Neuronal stem cell (in vitro differentiated cells): ENCODE results near the gene OSER1.

Experiments used
- DNase-seq: peaks from one replicate; pipeline ENCODE4 v3.0.0-alpha.2; 2013; ENCODE audit warnings: low spot score
- H2AFZ ChIP-seq: one replicate; pipeline ENCODE4 v1.6.1; 2013; ENCODE audit warnings: mild to moderate bottlenecking, low read length, inconsistent platforms
- H2AK5ac ChIP-seq: 2 replicates; pipeline ENCODE4 v1.6.1; 2013; ENCODE audit warnings: low read depth, mild to moderate bottlenecking, inconsistent platforms, low read length, moderate library complexity, mixed read lengths
- H2BK120ac ChIP-seq: 2 replicates; pipeline ENCODE4 v1.6.1; 2013; ENCODE audit warnings: low read depth, mild to moderate bottlenecking, inconsistent platforms, low read length, moderate library complexity, mixed read lengths
- H2BK12ac ChIP-seq: one replicate; pipeline ENCODE4 v1.6.1; 2013; ENCODE audit warnings: low read length, inconsistent platforms
- H2BK15ac ChIP-seq: 2 replicates; pipeline ENCODE4 v1.6.1; 2013; ENCODE audit warnings: mild to moderate bottlenecking, low read length, inconsistent platforms, mixed read lengths
- H2BK5ac ChIP-seq: one replicate; pipeline ENCODE4 v1.6.1; 2013; ENCODE audit warnings: inconsistent platforms, mild to moderate bottlenecking, low read length, moderate library complexity
- H3K14ac ChIP-seq: one replicate; pipeline ENCODE4 v1.6.1; 2013; ENCODE audit warnings: low read length, inconsistent platforms
- H3K18ac ChIP-seq: 2 replicates; pipeline ENCODE4 v1.6.1; 2013; ENCODE audit warnings: low read length, inconsistent platforms
- H3K23ac ChIP-seq: 2 replicates; pipeline ENCODE4 v1.6.1; 2013; ENCODE audit warnings: low read depth, mild to moderate bottlenecking, mixed read lengths, low read length, inconsistent platforms; ENCODE audit not compliant: poor library complexity
- H3K27ac ChIP-seq: replicated peaks from 3 replicates; pipeline ENCODE4 v1.5.1; 2013; ENCODE audit warnings: low read length, inconsistent platforms
- H3K27me3 ChIP-seq, 3 experiments: 2 replicates each; pipeline ENCODE4 v1.6.1; 2013; ENCODE audit warnings: low read length in 3 of 3, mild to moderate bottlenecking in 2 of 3, inconsistent platforms in 1 of 3, low read depth in 1 of 3, mixed read lengths in 1 of 3, moderate library complexity in 1 of 3; ENCODE audit not compliant: control insufficient read depth in 3 of 3, insufficient read depth in 3 of 3
- H3K36me3 ChIP-seq, 2 donors: replicated peaks in 1 of 2; 2 replicates each; pipeline ENCODE4 v1.6.1; 2013; ENCODE audit warnings: low read length in 2 of 2; ENCODE audit not compliant: control insufficient read depth in 2 of 2, insufficient read depth in 2 of 2
- H3K4ac ChIP-seq: 2 replicates; pipeline ENCODE4 v1.6.1; 2013; ENCODE audit warnings: inconsistent platforms, mild to moderate bottlenecking, low read length, moderate library complexity
- H3K4me1 ChIP-seq, 2 donors: 1 replicate in 1 of 2; 2 replicates in 1 of 2; pipeline ENCODE4 v1.6.1; 2013; ENCODE audit warnings: low read length in 2 of 2, low read depth in 1 of 2; ENCODE audit not compliant: control insufficient read depth in 2 of 2, insufficient read depth in 1 of 2
- H3K4me2 ChIP-seq: one replicate; pipeline ENCODE4 v1.6.1; 2013; ENCODE audit warnings: mild to moderate bottlenecking, low read length, inconsistent platforms; ENCODE audit not compliant: insufficient read depth, poor library complexity, severe bottlenecking
- H3K4me3 ChIP-seq, 2 donors: 2 replicates each; pipeline ENCODE4 v1.5.1; 2013; ENCODE audit warnings: low read length in 2 of 2, mild to moderate bottlenecking in 2 of 2, inconsistent platforms in 1 of 2, moderate library complexity in 1 of 2
- H3K79me1 ChIP-seq: one replicate; pipeline ENCODE4 v1.6.1; 2013; ENCODE audit warnings: low read depth, mild to moderate bottlenecking, inconsistent platforms, low read length, moderate library complexity
- H3K9ac ChIP-seq: one replicate; pipeline ENCODE4 v1.6.1; 2013; ENCODE audit warnings: mild to moderate bottlenecking, low read depth, low read length, inconsistent platforms; ENCODE audit not compliant: poor library complexity
- H3K9me3 ChIP-seq, 2 donors: replicated peaks in 1 of 2; 2 replicates each; pipeline versions ENCODE3 to v1.6.1; 2013; ENCODE audit warnings: low read length in 2 of 2, mild to moderate bottlenecking in 2 of 2, inconsistent platforms in 1 of 2, low read depth in 1 of 2, mixed read lengths in 1 of 2, moderate library complexity in 1 of 2; ENCODE audit not compliant: control insufficient read depth in 2 of 2, insufficient read depth in 1 of 2
- H4K8ac ChIP-seq: one replicate; pipeline ENCODE4 v1.6.1; 2013; ENCODE audit warnings: low read depth, mild to moderate bottlenecking, inconsistent platforms, low read length, moderate library complexity
- H4K91ac ChIP-seq: one replicate; pipeline ENCODE4 v1.6.1; 2013; ENCODE audit warnings: low read length, low read depth, mild to moderate bottlenecking, inconsistent platforms; ENCODE audit not compliant: poor library complexity
- WGBS, 2 donors: extraction: QIAGEN DNeasy Blood & Tissue Kit; methylation state at CpG; one replicate each; pipeline ENCODE4 v1.1.7; 2013; ENCODE audit warnings: missing lambda C conversion rate in 2 of 2, mixed read lengths in 1 of 2; ENCODE audit not compliant: insufficient read length in 2 of 2, insufficient replicate concordance in 1 of 2; ENCODE audit errors: extremely low coverage in 2 of 2; 5-methylcytosine and 5-hydroxymethylcytosine counted together

The OSER1 gene

DNA sequence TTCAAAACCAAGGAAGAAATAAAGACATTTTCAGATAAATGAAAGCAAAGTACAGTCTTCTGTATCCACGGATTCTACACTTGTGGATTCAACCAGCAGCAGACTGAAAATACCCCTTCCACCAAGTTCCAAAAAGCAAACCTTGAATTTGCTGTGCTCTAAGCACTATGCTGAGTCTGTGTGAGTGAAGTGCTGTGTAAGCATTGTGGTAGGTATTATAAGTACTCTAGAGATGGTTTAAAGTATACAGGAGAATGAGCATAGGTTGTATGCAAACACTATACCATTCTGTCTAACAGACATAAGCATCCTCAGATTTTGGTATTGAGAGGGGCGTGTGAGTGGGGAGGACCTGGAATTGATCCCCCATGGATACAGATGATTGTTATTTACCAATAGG, 9.6 kb downstream of the OSER1 start:
- Histone ChIP-seq H3K27ac (no peak overlapping the region), H3K14ac (no peak overlapping the region), H2BK5ac (no peak overlapping the region), H3K4me1 (no peaks in the 10 kb centered on the region), H3K79me1 (no peaks in the 10 kb centered on the region), H2BK120ac (no peak overlapping the region), H2BK15ac (no peak overlapping the region), H3K23ac (no peak overlapping the region), H4K91ac (no peak overlapping the region), H2AK5ac (no peak overlapping the region), H2AFZ (no peak overlapping the region), H3K9me3 (no peaks in the 10 kb centered on the region), H3K9ac (no peak overlapping the region), H3K18ac (no peak overlapping the region), H3K4me2 (no peak overlapping the region), H3K4me3 (no peak overlapping the region), H4K8ac (no peak overlapping the region), H3K27me3 (no peaks in the 10 kb centered on the region), H2BK12ac (no peak overlapping the region), H3K36me3 (peaks cover 34 to 96% of the 10 kb centered on the region in 2 donors), H3K4ac (no peak overlapping the region)
- no CpG with 5 or more reads among the region's 2 CpGs for WGBS, 2 donors
- DNase-seq = no peak

DNA sequence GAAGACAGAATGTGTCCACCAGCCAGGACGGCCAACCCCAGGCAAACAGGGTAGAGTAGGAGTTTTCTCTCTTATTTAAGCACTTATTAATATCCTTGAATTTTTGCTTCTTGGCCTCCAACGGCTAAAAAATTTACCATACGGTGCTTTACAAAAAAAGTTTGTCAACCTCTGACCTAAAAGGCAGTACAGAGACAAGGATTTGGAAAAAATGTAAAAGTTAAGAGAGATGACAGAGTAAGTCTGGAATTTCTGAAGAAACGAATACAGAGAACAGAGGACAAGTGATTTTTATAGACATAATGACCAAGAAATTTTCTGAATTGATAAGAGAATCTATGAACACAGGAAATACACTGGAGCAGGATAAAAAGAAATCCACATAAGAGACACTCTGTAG, 10.2 kb downstream of the OSER1 start:
- Histone ChIP-seq H3K4me2 (no peak overlapping the region), H3K79me1 (no peaks in the 10 kb centered on the region), H2BK12ac (no peak overlapping the region), H3K4me3 (no peak overlapping the region), H3K9ac (no peak overlapping the region), H2AFZ (no peak overlapping the region), H3K18ac (no peak overlapping the region), H4K91ac (no peak overlapping the region), H3K27ac (no peak overlapping the region), H3K4ac (no peak overlapping the region), H2BK120ac (no peak overlapping the region), H3K4me1 (no peaks in the 10 kb centered on the region), H2BK5ac (no peak overlapping the region), H3K23ac (no peak overlapping the region), H2BK15ac (no peak overlapping the region), H4K8ac (no peak overlapping the region), H3K36me3 (peaks cover 33 to 95% of the 10 kb centered on the region in 2 donors), H3K9me3 (no peaks in the 10 kb centered on the region), H3K27me3 (no peaks in the 10 kb centered on the region), H3K14ac (no peak overlapping the region), H2AK5ac (no peak overlapping the region)
- DNase-seq = no peak
- WGBS, 2 donors = no CpG with 5 or more reads among the region's 4 CpGs

DNA sequence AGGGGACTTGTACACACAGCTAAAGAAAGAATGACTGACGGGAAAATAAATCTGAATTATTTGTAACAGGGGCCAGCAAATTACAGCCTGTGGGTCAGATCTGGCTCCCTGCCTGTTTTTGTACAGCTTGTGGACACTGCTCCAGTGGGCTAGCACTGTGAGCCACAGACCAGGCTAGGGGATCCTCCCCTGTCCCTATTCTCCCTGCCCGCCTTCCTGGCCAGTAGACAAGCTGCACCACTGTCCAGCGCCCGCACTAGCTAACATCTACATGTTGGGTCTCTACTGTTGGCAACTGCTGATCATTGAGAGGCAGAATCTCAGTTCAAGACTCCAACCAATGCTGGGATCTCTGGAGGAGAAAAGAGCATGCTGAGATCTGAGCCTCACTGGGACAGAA, 10.7 kb downstream of the OSER1 start:
- Histone ChIP-seq H3K79me1 (no peaks in the 10 kb centered on the region), H2BK12ac (no peak overlapping the region), H3K27ac (no peak overlapping the region), H2BK5ac (no peak overlapping the region), H3K27me3 (no peaks in the 10 kb centered on the region), H3K9me3 (no peaks in the 10 kb centered on the region), H3K9ac (no peak overlapping the region), H3K36me3 (peaks cover 32 to 90% of the 10 kb centered on the region in 2 donors), H2AFZ (no peak overlapping the region), H3K4ac (no peak overlapping the region), H3K4me3 (no peak overlapping the region), H3K23ac (no peak overlapping the region), H3K18ac (no peak overlapping the region), H3K4me2 (no peak overlapping the region), H2AK5ac (no peak overlapping the region), H2BK15ac (no peak overlapping the region), H2BK120ac (no peak overlapping the region), H4K91ac (no peak overlapping the region), H3K4me1 (no peaks in the 10 kb centered on the region), H4K8ac (no peak overlapping the region), H3K14ac (no peak overlapping the region)
- no CpG with 5 or more reads among the region's 4 CpGs for WGBS, 2 donors
- no peak for DNase-seq

DNA sequence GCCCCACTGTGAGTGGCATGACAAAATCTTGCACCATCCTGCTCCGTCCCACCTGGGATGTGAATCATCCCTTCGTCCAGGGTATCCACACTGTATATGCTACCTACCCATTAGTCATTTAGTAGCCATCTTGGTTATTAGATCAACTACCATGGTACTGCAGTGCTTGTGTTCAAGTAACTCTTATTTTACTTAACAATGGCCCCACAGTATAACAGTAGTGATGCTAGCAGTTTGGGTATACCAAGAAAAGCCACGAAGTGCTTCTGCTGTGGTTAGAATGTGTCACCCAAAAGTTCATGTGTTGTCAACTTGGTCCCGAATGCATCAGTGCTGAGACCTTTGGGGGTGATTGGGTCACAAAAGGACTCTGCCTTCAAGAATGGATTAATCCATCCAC, 11.7 kb downstream of the OSER1 start:
- H3K9me3 ChIP-seq = no peaks in the 10 kb centered on the region
- WGBS, 2 donors = no CpG with 5 or more reads among the region's 4 CpGs
- no peak overlapping the region for H3K23ac ChIP-seq
- no peak overlapping the region for H2AK5ac ChIP-seq
- no peak overlapping the region for H3K4ac ChIP-seq
- no peaks in the 10 kb centered on the region for H3K79me1 ChIP-seq
- no peak overlapping the region for H3K4me3 ChIP-seq
- H3K36me3 ChIP-seq = peaks cover 30 to 80% of the 10 kb centered on the region in 2 donors
- no peak overlapping the region for H2BK5ac ChIP-seq
- no peak overlapping the region for H2BK12ac ChIP-seq
- no peak overlapping the region for H3K27ac ChIP-seq
- H3K4me1 ChIP-seq = no peaks in the 10 kb centered on the region
- no peak overlapping the region for H3K18ac ChIP-seq
- H3K9ac ChIP-seq = no peak overlapping the region
- no peak overlapping the region for H3K4me2 ChIP-seq
- no peaks in the 10 kb centered on the region for H3K27me3 ChIP-seq
- no peak overlapping the region for H3K14ac ChIP-seq
- H2BK120ac ChIP-seq = no peak overlapping the region
- no peak for DNase-seq
- no peak overlapping the region for H2BK15ac ChIP-seq
- H4K91ac ChIP-seq = no peak overlapping the region
- no peak overlapping the region for H4K8ac ChIP-seq
- H2AFZ ChIP-seq = no peak overlapping the region
